H1 (cell line): ENCODE results near the gene CORO7. TPM values are rescaled to one million over a fixed set of nuclear protein-coding genes. Genes with fewer than 3 reads are reported as not detected.

Experiments used
- CBX5 ChIP-seq: fragments of 300-800, 300-1000 bp; sonication (generic); IDR thresholded peaks from 2 replicates; pipeline ENCODE4 v1.7.1; 2016; ENCODE audit warnings: antibody characterized with exemption, low read length, low read depth
- CHD1 ChIP-seq: IDR thresholded peaks from 2 replicates; pipeline ENCODE4 v1.6.1; 2012; ENCODE audit warnings: low read depth, low read length, improper control_type of control experiment
- FOSL1 ChIP-seq: IDR thresholded peaks from 2 replicates; pipeline ENCODE4 v1.6.1; 2011; ENCODE audit warnings: mild to moderate bottlenecking, low read depth, low read length, moderate library complexity; ENCODE audit not compliant: insufficient read depth
- SAP30 ChIP-seq: fragments of 300-600 bp; sonication (generic); IDR thresholded peaks from 2 replicates; pipeline ENCODE4 v1.7.1; 2012; ENCODE audit warnings: low read length, moderate library complexity, mild to moderate bottlenecking, inconsistent platforms; ENCODE audit not compliant: insufficient read depth, insufficient replicate concordance
- polyA plus RNA-seq, 7 experiments: library from polyadenylated mRNA; depleted of rRNA in 3 of 7; stranded (reverse) in 5 of 7; unstranded in 2 of 7; fragments of >200 nt in 5 of 7; fragments of 200-250 nt in 2 of 7; gene quantifications; 1 replicate in 5 of 7; 2 replicates in 1 of 7; 4 replicates in 1 of 7; pipeline versions ENCODE4 v1.2.1 to v1.2.3, GENCODE V29; 2011 to 2013; ENCODE audit warnings: missing spikeins in 2 of 7, mixed read lengths in 2 of 7
- total RNA-seq: library from RNA; stranded (reverse); fragmentation: NEBNext Ultra II Directional; extraction: Animal tissue kit (Norgen Biotek cat#: 25700); gene quantifications from 2 replicates; pipeline ENCODE4 v1.2.1, GENCODE V29; 2021

Gene CORO7
- total and polyA plus RNA-seq, 2 of the 8 experiments (the other 6 are each of a cell fraction or from before 2014, with no cell fraction given), result 25.2 to 29.8 TPM

- TF ChIP-seq FOSL1 (no peak), CHD1 (no peak), CBX5 (no peak), SAP30 (no peak)
These were observed 94.0 kb downstream of the CORO7 start (continued) for GRCh38 chr16:4322121-4323052.
